Subcutaneous adipose tissue (tissue), 4 donors: Measurements from ENCODE around the gene ARSD. TPM values are rescaled to one million over a fixed set of nuclear protein-coding genes. Genes with fewer than 3 reads are reported as not detected.

ENCODE experiments used
- total RNA-seq, 4 donors: library from RNA; depleted of rRNA; stranded (reverse); fragments of >200 nt; gene quantifications; one replicate each; pipeline ENCODE4 v1.1.0, GENCODE V29; 2016
- TF ChIP-seq, protein P1 (sequence below): fragments of 450-650 bp; IDR thresholded peaks from one replicate; pipeline ENCODE4 v1.5.1; 2016; ENCODE audit warnings: low read depth, mild to moderate bottlenecking, control low read depth, antibody characterized with exemption, moderate library complexity

Gene ARSD
- total RNA-seq, 4 donors from 2014 or later: 27.1 to 35.2 (median 34.5) TPM

DNA sequence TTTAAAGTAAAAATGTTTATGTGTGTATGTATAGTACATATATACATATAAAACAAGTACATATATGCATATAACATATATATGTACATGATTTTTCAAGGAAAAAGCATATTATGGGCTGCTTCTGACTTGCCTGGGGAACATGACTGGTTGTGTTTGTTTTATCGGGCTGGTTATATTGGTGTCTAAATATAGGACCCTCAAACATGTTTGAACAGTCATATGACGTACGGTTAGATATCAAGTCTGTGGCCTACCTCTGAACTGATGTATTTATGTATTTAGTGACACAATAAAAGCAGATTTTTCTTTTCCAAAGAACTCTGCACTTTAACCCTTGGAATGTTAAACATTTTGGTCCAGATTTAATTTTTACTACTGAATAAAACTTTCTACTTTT, 37.9 kb upstream of the ARSD start:
- TF ChIP-seq, protein P1, sequence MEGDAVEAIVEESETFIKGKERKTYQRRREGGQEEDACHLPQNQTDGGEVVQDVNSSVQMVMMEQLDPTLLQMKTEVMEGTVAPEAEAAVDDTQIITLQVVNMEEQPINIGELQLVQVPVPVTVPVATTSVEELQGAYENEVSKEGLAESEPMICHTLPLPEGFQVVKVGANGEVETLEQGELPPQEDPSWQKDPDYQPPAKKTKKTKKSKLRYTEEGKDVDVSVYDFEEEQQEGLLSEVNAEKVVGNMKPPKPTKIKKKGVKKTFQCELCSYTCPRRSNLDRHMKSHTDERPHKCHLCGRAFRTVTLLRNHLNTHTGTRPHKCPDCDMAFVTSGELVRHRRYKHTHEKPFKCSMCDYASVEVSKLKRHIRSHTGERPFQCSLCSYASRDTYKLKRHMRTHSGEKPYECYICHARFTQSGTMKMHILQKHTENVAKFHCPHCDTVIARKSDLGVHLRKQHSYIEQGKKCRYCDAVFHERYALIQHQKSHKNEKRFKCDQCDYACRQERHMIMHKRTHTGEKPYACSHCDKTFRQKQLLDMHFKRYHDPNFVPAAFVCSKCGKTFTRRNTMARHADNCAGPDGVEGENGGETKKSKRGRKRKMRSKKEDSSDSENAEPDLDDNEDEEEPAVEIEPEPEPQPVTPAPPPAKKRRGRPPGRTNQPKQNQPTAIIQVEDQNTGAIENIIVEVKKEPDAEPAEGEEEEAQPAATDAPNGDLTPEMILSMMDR: no peak

DNA sequence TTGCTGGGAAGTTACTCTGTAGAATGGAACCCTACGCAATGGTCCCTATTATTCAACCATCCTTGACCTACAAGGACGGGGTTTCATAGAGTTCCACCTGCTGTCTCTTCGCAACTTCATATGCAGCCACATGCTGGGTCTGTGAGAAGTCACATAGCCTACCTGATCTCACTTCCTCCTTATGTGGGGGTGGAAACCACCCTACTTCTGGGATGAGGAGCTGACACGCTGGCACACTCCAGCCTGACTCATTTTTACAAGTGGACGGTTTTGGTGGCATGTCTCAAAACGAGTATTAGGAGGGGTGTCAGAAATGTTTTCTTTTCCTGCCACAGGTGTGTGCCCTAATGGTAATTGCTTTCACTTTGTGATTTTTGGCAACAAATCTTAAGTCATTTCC, 36.8 kb upstream of the ARSD start:
- TF ChIP-seq, protein P1: no peak

DNA sequence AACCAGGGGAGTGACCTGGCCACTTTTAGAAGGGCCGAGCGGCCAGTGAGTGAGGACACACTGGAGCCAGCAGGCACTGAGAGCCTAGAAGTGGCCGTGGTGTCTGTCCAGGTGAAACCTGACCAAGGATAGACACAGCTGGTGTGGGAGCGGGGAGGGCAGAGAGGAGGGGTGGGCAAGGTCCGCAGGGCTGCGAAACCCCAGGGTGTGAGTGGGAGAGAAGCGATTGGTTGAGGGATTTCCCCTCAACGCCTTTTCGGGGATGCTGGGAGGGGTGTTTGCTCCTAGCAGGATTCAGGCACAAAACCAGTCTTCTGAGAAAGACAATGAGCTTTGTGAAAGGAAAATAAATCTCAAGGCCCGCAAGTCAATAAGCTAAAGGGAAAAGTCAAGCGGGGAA, 33.2 kb upstream of the ARSD start:
- TF ChIP-seq, protein P1: no peak

DNA sequence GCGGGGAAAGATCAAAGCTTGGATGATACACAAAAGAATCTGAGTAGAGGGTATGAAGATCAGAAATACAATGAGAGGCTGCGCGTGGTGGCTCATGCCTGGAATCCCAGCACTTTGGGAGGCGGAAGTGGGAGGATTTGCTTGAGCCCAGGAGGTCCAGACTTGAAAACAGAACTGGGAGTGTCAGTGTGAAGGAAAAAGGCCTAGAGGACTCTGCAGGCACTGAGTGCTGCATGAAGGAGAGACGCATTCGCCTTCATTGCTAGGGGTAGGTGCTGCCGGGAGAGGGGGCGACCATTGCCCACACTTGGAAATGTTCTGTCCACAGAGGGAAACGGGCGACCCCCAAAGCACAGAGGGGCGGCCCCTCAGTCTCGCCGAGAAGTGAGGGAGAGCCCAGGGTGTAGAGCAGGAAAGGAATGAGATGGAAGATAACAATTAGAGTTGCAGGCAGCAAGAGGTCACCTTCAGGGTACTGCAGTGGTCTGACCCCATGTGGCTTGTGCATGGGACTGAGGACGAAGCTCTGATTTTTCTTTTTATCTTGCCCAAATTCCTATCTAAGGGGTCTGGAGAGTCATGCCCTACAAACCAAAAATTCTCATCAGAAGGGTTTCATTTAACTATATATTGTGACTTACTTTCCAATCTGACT, 31.8 kb upstream of the ARSD start:
- TF ChIP-seq, protein P1: no peak

DNA sequence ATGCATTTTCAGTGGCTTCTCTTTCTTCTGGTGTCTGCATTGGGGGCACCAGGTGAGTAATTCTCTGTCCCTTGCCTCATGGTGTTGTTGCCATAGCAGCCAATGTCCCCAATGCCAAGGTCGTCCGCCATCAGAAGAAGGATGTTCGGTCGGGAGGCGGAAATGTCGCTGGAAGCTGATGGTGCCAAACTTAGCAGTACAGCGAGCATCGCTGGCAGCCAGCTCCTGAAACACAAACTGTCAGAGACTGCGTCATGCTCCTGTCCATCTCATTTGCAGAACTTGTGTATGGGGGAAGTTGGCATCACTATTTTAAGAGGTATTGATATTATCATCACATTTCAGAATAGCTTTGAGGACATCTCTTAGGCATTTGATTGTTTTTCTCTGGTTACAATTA, 29.1 kb upstream of the ARSD start:
- TF ChIP-seq, protein P1: no peak

DNA sequence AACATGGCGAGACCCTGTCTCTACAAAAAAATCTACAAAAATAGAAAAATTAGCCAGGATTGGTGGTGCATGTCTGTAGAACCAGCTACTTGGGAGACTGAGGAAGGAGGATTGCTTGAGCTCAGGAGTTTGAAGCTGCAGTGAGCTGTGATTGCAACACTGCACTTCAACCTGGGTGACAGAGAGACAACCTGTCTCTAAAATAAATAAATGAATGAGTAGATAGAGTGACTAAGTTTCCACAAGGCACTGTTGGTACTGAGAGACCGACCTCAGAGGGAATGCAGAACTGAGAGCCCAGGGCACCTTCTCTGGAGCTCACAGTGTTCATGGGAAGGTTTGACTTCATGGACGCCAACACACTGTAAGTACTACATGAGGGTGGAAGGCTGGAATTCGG, 26.7 kb upstream of the ARSD start:
- TF ChIP-seq, protein P1: no peak

DNA sequence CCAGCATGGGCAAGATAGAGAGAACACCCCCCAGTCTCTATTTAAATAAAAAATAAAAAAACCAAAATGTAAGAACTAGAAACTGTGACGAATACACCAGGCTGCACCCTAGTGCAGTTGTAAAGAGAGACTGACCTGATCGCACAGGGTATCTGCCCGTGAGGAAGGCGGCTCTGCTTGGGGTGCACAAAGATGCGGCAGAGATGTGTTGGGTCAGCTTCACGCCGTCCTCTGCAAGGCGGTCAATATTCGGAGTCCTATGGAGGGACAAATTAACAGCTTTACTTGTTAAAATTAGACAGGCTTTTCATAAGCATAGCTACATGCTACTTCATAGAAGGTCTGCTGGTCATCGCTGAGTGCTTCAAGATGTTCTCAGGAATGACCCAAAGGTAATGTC, 26.1 kb upstream of the ARSD start:
- TF ChIP-seq, protein P1: no peak
